Esophagus muscularis mucosa (tissue), 4 donors: ENCODE data around the gene TNC.

Source experiments
- CTCF ChIP-seq, 3 experiments: fragments of 200-600 bp in 2 of 3; fragments of 450-650 bp in 1 of 3; sonication (generic) in 2 of 3; IDR thresholded peaks; one replicate each; pipeline ENCODE4 v1.5.1; 2017 to 2019; ENCODE audit warnings: antibody characterized with exemption in 3 of 3, mild to moderate bottlenecking in 2 of 3, moderate library complexity in 1 of 3
- EP300 ChIP-seq: sonication (generic); formaldehyde crosslinking; IDR thresholded peaks from one replicate; pipeline ENCODE4 v1.6.1; 2017; ENCODE audit warnings: antibody characterized with exemption
- POLR2AphosphoS5 ChIP-seq, 2 donors: sonication (generic); formaldehyde crosslinking; IDR thresholded peaks; one replicate each; pipeline ENCODE4 v1.6.1; 2017; ENCODE audit warnings: antibody characterized with exemption in 2 of 2

- TF ChIP-seq CTCF (IDR thresholded peaks at IDR 0.05) (no peak), POLR2AphosphoS5 (IDR thresholded peaks at IDR 0.05) (no peak), EP300 (no peak)
These were observed 20.2 kb upstream of the TNC start for GRCh38 chr9:115138151-115138550.
